GM18520 (cell line): ENCODE data around the gene DHX16.

Source experiments
- ATAC-seq: cut with Tn5 transposase; IDR thresholded peaks from one replicate; pipeline ENCODE4 v1.9.1; 2021; ENCODE audit not compliant: unreplicated experiment

Gene DHX16

GRCh38 chr6:30610065-30610464, 62.7 kb downstream of the DHX16 start:
- no peak for ATAC-seq

GRCh38 chr6:30603961-30604360, 68.8 kb downstream of the DHX16 start:
- no peak for ATAC-seq
